GM12874 (cell line): ENCODE data around the gene PIP4K2A.

Experiments
- CTCF ChIP-seq: IDR thresholded peaks from 2 replicates; pipeline ENCODE4 v1.5.1; 2011; ENCODE audit warnings: low read depth, mild to moderate bottlenecking, control low read depth, low read length, moderate library complexity; ENCODE audit not compliant: insufficient read depth

Gene PIP4K2A

GRCh38 chr10:22659866-22660265 is 54.5 kb downstream of the PIP4K2A start:
- no peak for TF ChIP-seq CTCF

GRCh38 chr10:22658745-22659410 is 55.5 kb downstream of the PIP4K2A start:
- no peak for TF ChIP-seq CTCF

- TF ChIP-seq CTCF, result no peak
These were observed 56.7 kb downstream of the PIP4K2A start for GRCh38 chr10:22657566-22658225.

GRCh38 chr10:22657024-22657423 is 57.4 kb downstream of the PIP4K2A start:
- TF ChIP-seq CTCF, result no peak

- TF ChIP-seq CTCF, result no peak
These were observed 58.3 kb downstream of the PIP4K2A start for GRCh38 chr10:22656036-22656435.

GRCh38 chr10:22655312-22655981 is 58.9 kb downstream of the PIP4K2A start:
- no peak for TF ChIP-seq CTCF

GRCh38 chr10:22652988-22653481 is 61.3 kb downstream of the PIP4K2A start:
- no peak for TF ChIP-seq CTCF
